Endothelial cell of umbilical vein (primary cell): ENCODE measurements around the gene EVC2. TPM values are rescaled to one million over a fixed set of nuclear protein-coding genes. Genes with fewer than 3 reads are reported as not detected.

Experiments used
- BruUV-seq: library from RNA; stranded (reverse); fragments of 400-500 nt; replicated peaks from 2 replicates; lab custom pipeline; 2021; lab: Mats Ljungman, UMichigan
- CTCF ChIA-PET: fragments of 300-600, 350-600 bp; sonication (Branson Sonifier 250); formaldehyde crosslinking; loops from one replicate; lab custom pipeline; 2021; ENCODE audit warnings: antibody characterized with exemption, inconsistent platforms; lab: Charles Lee
- POLR2A ChIA-PET: fragments of 300-600, 350-600 bp; sonication (Branson Sonifier 250); formaldehyde crosslinking; loops from one replicate; lab custom pipeline; 2021; ENCODE audit warnings: antibody characterized with exemption, inconsistent platforms; lab: Charles Lee
- DNase-seq: peaks from one replicate; pipeline ENCODE4 v3.0.0-alpha.2; 2011; ENCODE audit warnings: low read depth, low spot score
- FAIRE-seq: peaks from 2 replicates; lab custom pipeline; 2011; peaks lifted over from hg19 to GRCh38; lab: Jason Lieb, UNC
- H2AFZ ChIP-seq: 2 replicates; pipeline ENCODE4 v1.6.0; 2012; ENCODE audit warnings: low read depth, low read length, control low read depth, inconsistent platforms
- H3K27ac ChIP-seq: 2 replicates; pipeline ENCODE4 v1.5.1; 2011; ENCODE audit warnings: low read depth, mild to moderate bottlenecking, control low read depth, low read length, moderate library complexity; ENCODE audit not compliant: insufficient read depth
- H3K27me3 ChIP-seq, 2 experiments: 2 replicates each; pipeline versions ENCODE4 v1.6.0 to v1.6.1; 2011; ENCODE audit warnings: low read length in 2 of 2, mixed read lengths in 1 of 2; ENCODE audit not compliant: control insufficient read depth in 2 of 2, insufficient read depth in 2 of 2
- H3K36me3 ChIP-seq, 2 experiments: 2 replicates in 1 of 2; 3 replicates in 1 of 2; pipeline ENCODE4 v1.5.1; 2011; ENCODE audit warnings: low read length in 2 of 2, mild to moderate bottlenecking in 1 of 2, moderate library complexity in 1 of 2; ENCODE audit not compliant: control insufficient read depth in 2 of 2, insufficient read depth in 2 of 2; ENCODE audit errors: extremely low read depth in 1 of 2
- H3K4me1 ChIP-seq: 3 replicates; pipeline ENCODE4 v1.5.1; 2011; ENCODE audit warnings: mild to moderate bottlenecking, low read length; ENCODE audit not compliant: control insufficient read depth, insufficient read depth; ENCODE audit errors: extremely low read depth
- H3K4me2 ChIP-seq: 2 replicates; pipeline ENCODE4 v1.6.1; 2011; ENCODE audit warnings: low read length, control low read depth, mixed read lengths; ENCODE audit not compliant: insufficient read depth
- H3K4me3 ChIP-seq, 3 experiments: fragments of 200-600 bp in 1 of 3; sonication (generic), shearing (Covaris generic) in 1 of 3; replicated peaks in 1 of 3; 2 replicates each; pipeline ENCODE4 v1.5.1; 2011 to 2016; ENCODE audit warnings: control low read depth in 3 of 3, low read length in 3 of 3, mild to moderate bottlenecking in 2 of 3, inconsistent platforms in 1 of 3, low read depth in 1 of 3, moderate library complexity in 1 of 3; ENCODE audit not compliant: insufficient read depth in 1 of 3
- H3K79me2 ChIP-seq: 2 replicates; pipeline ENCODE4 v1.6.0; 2012; ENCODE audit warnings: low read length, inconsistent platforms; ENCODE audit not compliant: control insufficient read depth, insufficient read depth
- H3K9ac ChIP-seq: replicated peaks from 2 replicates; pipeline ENCODE3; 2011; ENCODE audit warnings: low read length, control low read depth; ENCODE audit not compliant: insufficient read depth; ENCODE audit errors: extremely low read depth
- H3K9me1 ChIP-seq: replicated peaks from 3 replicates; pipeline ENCODE4 v1.6.0; 2011; ENCODE audit warnings: mild to moderate bottlenecking, low read length; ENCODE audit not compliant: control insufficient read depth, insufficient read depth; ENCODE audit errors: extremely low read depth
- H3K9me3 ChIP-seq: replicated peaks from 2 replicates; pipeline ENCODE4 v1.5.1; 2012; ENCODE audit warnings: low read length, inconsistent platforms; ENCODE audit not compliant: control insufficient read depth, insufficient read depth
- H4K20me1 ChIP-seq: replicated peaks from 2 replicates; pipeline ENCODE3; 2011; ENCODE audit warnings: mild to moderate bottlenecking, low read length; ENCODE audit not compliant: control insufficient read depth, insufficient read depth; ENCODE audit errors: extremely low read depth
- CTCF ChIP-seq, 2 donors: IDR thresholded peaks; 1 replicate in 1 of 2; 2 replicates in 1 of 2; pipeline ENCODE4 v1.5.1; 2011; ENCODE audit warnings: low read length in 2 of 2, mild to moderate bottlenecking in 2 of 2, moderate library complexity in 2 of 2, control low read depth in 1 of 2, inconsistent platforms in 1 of 2, low read depth in 1 of 2; ENCODE audit not compliant: insufficient read depth in 1 of 2; ENCODE audit errors: extremely low read depth in 1 of 2
- EZH2 ChIP-seq: IDR thresholded peaks from 2 replicates; pipeline ENCODE4 v1.6.1; 2012; ENCODE audit warnings: borderline replicate concordance, low read depth, mild to moderate bottlenecking, moderate library complexity, low read length, inconsistent platforms; ENCODE audit not compliant: severe bottlenecking
- FOS ChIP-seq: IDR thresholded peaks from 2 replicates; pipeline ENCODE4 v1.6.1; 2011; ENCODE audit warnings: mild to moderate bottlenecking, low read length, moderate library complexity, borderline replicate concordance; ENCODE audit not compliant: insufficient read depth
- GATA2 ChIP-seq: IDR thresholded peaks from 2 replicates; pipeline ENCODE4 v1.7.0; 2011; ENCODE audit warnings: low read depth, mild to moderate bottlenecking, moderate library complexity, mixed read lengths, low read length; ENCODE audit not compliant: insufficient read length, insufficient read depth
- JUN ChIP-seq: IDR thresholded peaks from 2 replicates; pipeline ENCODE4 v1.6.1; 2011; ENCODE audit warnings: borderline replicate concordance, low read depth; ENCODE audit not compliant: insufficient read length, insufficient read depth
- MAX ChIP-seq: IDR thresholded peaks from 2 replicates; pipeline ENCODE4 v1.6.1; 2011; ENCODE audit not compliant: insufficient read depth, insufficient read length
- MYC ChIP-seq: IDR thresholded peaks from one replicate; pipeline ENCODE4 v1.6.1; 2011; ENCODE audit warnings: mild to moderate bottlenecking, low read depth, low read length
- POLR2A ChIP-seq: IDR thresholded peaks from 2 replicates; pipeline ENCODE4 v1.6.1; 2012; ENCODE audit warnings: low read depth, mild to moderate bottlenecking, control low read depth, low read length
- POLR2AphosphoS5 ChIP-seq: IDR thresholded peaks from 2 replicates; pipeline ENCODE4 v1.6.1; 2012; ENCODE audit warnings: low read depth, mild to moderate bottlenecking, control low read depth, low read length, moderate library complexity; ENCODE audit not compliant: insufficient read depth
- dilution Hi-C: fragments of 300-500 bp; cut with MboI; formaldehyde crosslinking; loops from one replicate; pipeline ENCODE4 v1.15.0; 2019; ENCODE audit warnings: low sequenced_read_pairs; ENCODE audit not compliant: extremely low pct_ligation_motif_present
- intact Hi-C: fragments of 100-400 bp; cut with micrococcal nuclease; formaldehyde crosslinking; loops from one replicate; pipeline ENCODE4 v1.10.0; 2022
- polyA plus RNA-seq, 4 experiments: library from polyadenylated mRNA; depleted of rRNA in 3 of 4; stranded (reverse) in 3 of 4; unstranded in 1 of 4; fragments of >200 nt; gene quantifications; 2 replicates each; pipeline versions ENCODE4 v1.2.1 to v1.2.3, GENCODE V29; 2011 to 2012; ENCODE audit warnings: missing spikeins in 1 of 4
- total RNA-seq: library from RNA; stranded (reverse); gene quantifications from 2 replicates; pipeline ENCODE4 v1.2.3, GENCODE V29; 2021

EVC2 gene
- total and polyA plus RNA-seq, 2 donors (not counting 3 experiments of a cell fraction or from before 2014, with no cell fraction given): 1.7 to 8.8 TPM

DNA sequence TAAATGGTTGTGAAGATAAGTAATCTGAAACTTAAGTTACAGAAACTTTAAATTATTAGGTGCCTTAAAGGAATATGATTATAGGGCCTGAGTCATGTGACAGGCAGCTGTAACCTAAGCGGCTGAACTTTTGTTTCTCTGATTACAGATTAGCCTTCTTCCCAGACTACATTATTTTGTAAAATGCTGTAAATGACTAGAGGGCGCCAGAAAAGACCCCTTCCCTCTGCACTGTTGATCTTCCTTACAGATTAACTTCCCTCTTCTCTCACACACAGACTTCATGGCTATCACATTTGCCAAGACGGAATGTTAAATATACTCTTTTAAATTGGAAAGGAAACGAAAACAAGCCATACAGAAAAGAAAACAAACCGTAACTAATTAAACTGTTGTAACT is 96.6 kb downstream of the EVC2 start:
- H3K27me3 ChIP-seq: no peaks in the 10 kb centered on the region
- dilution Hi-C loops (no loop called here), intact Hi-C loops (no loop called here)
- H3K4me3 ChIP-seq: no peak overlapping the region
- H3K4me2 ChIP-seq: no peak overlapping the region
- POLR2A ChIA-PET: no interaction called here
- CTCF ChIA-PET: no interaction called here
- H3K27ac ChIP-seq: no peak overlapping the region
- H3K9me3 ChIP-seq: no peaks in the 10 kb centered on the region
- peak; percentile 35 for DNase-seq
- BruUV-seq: no TSS peak
- TF ChIP-seq FOS (no peak), POLR2AphosphoS5 (no peak), MYC (no peak), EZH2 (no peak), GATA2 (no peak), JUN (no peak), CTCF (IDR thresholded peaks at IDR 0.05; ENCODE audit: extremely low read depth in 1 of 2, insufficient read depth in 1 of 2, low read depth in 1 of 2, low read length in 2 of 2) (no peak), MAX (no peak), POLR2A (no peak)
- H2AFZ ChIP-seq: no peak overlapping the region
- no peaks in the 10 kb centered on the region for H3K4me1 ChIP-seq
- FAIRE-seq: peak; percentile 78
- no peaks in the 10 kb centered on the region for H3K79me2 ChIP-seq
- H3K9ac ChIP-seq: no peak overlapping the region
- H3K36me3 ChIP-seq: peaks cover 2 to 26% of the 10 kb centered on the region in 2 experiments
- H3K9me1 ChIP-seq: no peaks in the 10 kb centered on the region
- no peaks in the 10 kb centered on the region for H4K20me1 ChIP-seq
